Stimulated activated CD4-positive, alpha-beta T cell treated with anti-CD3 and anti-CD28 coated beads, Interleukin-1b, Interleukin-23, amount 100 ng/mL, for 24 hours (primary cell): Measurements from ENCODE around the gene KCNA3.

ENCODE experiments used
- DNase-seq, 4 experiments: peaks; one replicate each; pipeline ENCODE4 v3.0.0-alpha.2; 2020; ENCODE audit warnings: low read depth in 4 of 4, low spot score in 1 of 4

The KCNA3 gene

DNA sequence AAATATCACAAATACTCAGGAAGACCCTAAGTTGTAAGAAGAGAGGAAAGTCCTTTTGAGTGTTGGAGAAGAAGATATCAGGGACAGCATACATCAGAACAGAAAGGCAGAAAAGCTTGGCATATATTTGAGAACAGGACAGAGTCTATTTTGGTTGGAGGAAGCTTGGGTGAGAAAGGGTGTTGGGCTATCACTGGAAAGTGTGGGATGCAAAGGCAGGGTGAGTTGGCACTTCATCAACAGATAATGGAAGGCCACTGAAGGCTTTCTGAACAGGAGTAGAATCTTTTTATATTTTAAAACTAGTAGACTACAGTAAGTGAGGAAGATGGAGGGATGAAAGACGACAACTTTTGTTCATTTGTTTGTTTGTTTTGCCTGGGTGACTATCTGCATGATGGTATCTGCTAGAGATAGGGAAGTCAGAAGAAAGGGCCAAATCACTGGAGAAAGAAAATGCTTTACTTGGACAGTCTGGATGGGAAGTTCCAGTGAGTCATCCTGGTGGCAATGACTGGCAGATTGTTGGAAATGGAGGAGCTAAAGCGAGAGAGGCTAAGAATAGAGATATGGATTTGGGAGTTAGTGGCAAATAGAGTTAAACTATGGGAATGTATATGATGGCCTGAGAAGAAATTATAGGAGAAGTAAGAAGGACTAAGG, 34.9 kb downstream of the KCNA3 start:
- DNase-seq, result no peak

DNA sequence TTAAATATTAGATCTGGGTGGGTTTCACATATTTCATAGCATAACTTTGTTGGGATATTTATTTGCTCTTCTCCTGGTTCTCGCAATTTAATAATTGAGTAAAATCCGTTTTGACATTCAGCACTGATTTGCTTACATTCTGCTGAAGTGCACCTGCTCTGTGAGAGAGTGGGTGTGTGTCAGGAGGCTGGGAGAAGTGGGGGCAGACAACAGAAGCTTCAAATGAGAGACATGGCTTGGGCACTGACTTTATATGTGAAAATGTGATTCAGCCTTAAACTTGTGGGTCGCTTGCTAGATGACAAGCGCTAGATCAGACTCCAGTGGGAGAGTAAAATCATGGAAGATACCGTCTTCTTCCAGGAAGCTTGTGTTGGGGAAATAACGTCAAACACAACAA, 36.2 kb downstream of the KCNA3 start:
- no peak for DNase-seq

DNA sequence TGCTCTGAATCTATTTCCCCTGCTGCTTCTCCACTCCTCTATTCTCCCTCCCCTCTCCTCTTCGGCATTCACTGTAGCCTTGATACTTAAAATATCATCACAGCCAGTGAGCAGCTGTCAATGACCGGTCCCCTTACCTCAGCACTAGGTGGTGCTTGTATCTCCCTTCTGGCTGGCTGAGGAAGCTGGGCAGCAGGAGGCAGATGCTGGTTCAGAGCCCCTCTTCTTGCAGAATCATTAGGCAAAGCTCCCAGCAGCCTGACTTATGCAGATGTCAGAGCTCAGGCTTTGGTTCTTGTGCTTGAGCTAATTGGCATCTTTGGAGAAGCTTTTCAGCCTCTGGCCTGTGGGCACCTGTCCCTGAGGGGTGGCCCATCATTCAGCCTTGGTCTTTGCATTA, 36.7 kb downstream of the KCNA3 start:
- DNase-seq, result no peak

DNA sequence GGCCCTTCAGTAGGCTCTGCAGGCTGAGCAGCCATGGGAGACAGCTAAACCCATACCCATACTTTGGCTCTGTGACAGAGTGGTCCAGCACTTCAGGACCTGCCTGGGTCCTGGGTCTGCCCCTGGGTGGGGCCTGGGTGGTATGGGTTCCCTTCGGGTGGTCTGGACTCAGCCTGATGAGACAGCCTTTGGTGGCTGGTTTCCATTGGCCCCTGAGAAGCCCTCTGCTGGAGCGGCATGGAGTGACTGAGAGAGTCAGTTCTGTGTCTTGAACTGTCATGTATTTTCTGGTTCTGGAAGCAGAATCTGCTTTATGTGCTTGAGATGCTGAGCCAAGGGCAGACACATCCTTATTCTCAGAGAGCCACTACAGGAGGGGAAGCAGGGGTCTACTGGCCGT, 37.3 kb downstream of the KCNA3 start:
- no peak for DNase-seq

DNA sequence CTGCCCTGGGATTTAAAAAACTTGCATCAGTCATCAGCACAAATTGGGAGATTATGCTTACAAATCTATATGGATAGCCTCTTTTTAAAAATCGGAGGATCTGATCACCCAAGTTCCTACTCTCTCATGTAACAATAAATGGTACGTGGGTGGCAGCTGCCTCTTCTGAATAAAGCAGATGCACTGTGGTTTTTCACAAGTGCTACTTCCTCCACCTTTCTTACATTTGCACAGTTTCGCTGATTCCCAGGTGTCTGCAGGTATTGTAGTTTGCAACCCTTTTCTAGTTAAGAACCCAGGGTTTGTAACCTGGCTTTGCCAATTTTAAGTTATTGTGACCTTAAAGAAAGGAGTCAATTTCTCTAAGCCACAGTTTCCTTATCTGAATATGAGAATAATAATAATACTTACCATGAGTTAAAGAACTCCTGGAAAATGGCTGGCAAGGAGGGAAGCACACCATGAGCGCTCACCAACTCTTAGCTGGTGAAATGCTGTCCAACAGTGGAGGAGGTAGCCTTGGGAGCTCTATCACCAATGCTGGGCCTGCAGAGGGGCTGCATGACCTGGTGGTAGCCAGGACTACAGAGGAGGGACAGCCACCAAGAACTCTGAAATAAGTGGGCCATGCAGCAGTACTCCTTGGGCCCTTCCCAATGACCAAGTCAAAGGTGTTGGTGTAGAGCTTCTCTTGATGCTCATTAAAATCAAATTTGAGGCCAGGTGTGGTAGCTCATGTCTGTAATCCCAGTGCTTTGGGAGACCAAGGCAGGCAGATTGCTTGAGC, 38.4 kb downstream of the KCNA3 start:
- DNase-seq, result no peak

DNA sequence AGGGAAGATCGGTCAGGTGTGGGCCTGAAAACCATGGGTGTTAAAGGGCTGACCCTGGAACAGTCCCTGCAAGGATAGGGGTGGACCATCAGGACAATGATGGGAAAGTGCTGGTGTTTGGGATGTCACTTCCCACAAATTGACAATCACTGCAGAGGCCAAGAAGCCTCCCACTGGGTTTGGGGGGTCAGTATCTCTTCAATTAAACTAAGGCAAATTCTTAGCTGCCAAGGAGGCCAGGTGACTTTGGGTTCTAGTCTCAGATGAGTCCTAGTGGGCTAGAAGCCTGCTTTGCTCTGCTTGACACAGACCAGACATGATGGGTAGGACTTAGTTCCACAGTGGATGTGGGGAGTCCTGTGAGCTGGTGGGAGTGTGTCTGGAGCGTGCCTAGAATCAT, 39.3 kb downstream of the KCNA3 start:
- DNase-seq, result no peak

DNA sequence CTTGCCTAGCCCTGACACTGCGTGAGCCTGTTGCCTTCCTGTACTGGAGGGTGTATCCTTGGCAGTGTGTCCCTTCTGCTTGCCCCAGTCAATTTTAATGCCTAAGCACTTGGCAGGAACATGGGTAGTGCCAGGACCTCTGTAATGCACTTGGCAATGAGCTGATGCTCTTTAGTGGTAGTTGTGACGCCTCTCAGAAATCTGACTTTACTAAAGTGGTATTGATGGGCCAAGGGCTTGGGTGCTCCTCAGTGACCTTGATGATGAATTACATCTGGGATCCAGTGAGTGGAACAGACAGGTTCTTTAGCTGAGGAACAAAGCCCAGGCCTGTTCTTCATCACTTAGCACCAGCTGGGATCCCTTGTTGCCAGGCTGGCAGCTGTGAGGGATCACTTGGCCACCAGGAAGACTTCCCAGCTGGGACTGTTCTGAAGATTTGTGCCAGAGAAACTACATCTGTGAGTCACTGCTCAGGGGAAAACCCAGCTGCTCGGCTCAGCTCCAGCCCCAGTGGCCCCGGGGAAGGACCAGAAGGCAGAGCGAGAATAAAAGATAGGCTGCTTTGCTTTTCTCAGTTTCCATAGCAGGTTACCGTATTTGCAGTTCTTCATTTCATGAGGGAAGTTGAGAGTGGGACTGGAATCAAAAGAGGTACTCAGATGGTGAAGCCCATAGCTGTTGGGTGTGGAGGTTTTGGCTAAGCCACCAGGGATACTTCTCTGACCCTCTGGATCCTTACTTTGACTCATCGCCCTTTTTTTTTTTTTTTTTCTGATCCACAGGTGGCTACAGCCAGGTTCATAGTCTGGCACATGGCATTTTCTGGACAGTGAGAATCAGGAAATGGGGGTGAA, 40.1 kb downstream of the KCNA3 start:
- peak; percentile 34 to 69 (median 58) for DNase-seq

DNA sequence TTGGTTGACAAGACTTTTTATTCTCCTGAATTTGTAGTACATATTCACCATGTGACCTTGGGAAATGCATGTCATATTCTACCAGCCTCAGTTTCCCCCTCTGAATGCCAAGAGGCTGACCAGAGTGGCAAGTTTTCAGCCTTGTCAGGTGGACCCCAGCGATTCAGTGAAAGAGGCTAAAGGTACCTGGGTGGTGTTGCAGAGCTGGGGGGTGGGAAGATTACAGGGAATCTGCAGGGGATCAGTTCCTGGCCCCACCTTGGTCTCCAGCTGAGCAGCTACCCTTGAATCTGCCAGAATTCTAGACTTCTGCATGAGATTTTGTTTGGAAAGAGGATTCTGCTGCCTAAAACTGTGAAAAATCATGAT, 40.7 kb downstream of the KCNA3 start:
- DNase-seq, result no peak

DNA sequence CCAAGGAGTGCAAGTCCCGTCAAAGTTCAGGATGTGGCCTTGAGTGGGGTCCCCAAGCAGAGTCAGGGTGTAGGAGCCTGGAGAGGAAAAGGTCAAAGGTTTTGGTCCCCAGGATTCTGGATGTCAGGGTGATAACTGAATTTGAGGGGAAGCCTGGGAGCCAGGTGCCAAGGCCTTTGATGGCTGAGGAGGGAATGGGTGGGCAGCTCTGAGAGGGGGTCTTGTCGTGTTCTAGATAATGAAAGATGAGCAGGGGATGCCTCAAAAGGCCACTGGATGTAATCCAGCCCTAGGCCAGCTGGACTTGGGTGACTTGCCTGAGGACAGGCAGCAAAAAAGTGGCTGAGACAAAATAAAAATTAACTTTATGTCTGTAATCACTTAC, 41.1 kb downstream of the KCNA3 start:
- DNase-seq, result no peak

DNA sequence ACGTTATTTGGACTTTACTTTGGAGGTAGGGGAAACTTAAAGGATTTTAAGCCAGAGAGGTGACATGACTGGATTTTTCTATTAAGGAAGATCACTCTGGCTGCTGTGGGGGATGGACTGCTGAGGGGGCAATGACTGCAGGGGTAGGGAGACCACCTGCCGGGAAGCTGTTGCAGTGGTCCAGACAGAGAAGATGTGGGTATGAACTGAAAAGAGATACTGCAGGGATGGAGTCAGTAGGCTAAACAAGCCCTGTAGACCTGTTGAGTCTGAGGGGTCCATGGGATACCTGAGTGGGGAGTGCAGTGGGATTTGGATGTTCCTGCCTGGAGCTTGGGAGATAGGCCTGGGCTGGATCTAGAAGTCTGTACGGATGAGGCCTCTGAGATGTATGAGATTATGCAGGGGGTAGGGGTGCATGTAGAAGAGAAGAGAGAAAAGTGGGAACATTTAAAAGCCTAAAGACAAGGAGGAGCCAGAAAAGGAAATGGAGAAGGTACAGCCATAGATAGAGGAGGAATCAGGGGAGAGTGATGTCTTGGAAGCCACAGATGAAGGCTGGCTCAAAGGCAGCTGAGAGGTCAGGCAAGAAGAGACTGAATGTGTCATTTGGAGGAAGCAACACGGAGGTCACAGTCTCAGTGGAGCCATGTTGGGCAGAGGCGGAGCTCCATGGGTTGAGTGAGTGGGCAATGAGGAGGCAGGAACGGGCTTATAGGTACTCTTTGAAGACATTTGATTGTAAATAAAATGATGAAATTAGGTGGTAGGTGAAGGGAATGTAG, 42.7 kb downstream of the KCNA3 start:
- no peak for DNase-seq

DNA sequence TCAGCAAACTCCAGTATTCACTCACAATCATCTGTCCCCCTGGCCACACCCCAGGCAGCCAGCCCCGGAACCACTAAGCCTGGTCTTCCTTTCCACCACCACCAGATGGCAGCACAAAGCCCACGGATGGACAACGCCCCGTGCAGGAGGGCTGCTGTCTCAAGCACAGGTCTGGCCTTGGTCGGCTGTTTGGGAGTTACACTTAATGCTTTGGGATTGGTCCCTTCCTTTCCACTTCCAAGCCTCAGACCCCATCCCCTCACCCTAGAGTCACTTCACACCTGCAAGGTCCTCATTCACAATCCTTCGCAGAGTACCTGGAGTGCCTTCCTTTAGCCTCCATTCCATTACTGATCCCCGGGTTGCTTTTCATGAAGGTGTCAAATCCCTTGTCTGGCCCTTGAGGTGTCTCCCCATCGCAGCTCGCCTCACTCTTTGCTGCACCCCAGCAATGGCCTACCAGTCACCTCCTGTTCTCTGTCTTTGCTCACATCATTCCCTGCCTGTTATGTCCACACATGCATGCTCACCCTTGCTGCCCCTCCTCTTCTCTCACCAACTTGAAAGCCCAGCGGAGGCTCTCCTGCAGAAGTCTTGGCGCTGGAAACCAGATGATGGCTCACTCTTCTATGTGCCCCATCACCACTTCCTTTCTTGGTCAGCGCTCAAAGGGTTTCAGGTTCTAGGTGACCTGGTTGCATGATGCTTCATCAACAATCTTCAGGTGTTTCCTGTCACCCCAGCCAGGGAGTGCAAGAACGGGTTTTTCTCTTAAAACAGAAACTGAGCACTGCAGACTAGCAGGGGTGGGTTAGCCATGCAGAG, 43.7 kb downstream of the KCNA3 start:
- peak; percentile 73 to 82 (median 79) for DNase-seq

DNA sequence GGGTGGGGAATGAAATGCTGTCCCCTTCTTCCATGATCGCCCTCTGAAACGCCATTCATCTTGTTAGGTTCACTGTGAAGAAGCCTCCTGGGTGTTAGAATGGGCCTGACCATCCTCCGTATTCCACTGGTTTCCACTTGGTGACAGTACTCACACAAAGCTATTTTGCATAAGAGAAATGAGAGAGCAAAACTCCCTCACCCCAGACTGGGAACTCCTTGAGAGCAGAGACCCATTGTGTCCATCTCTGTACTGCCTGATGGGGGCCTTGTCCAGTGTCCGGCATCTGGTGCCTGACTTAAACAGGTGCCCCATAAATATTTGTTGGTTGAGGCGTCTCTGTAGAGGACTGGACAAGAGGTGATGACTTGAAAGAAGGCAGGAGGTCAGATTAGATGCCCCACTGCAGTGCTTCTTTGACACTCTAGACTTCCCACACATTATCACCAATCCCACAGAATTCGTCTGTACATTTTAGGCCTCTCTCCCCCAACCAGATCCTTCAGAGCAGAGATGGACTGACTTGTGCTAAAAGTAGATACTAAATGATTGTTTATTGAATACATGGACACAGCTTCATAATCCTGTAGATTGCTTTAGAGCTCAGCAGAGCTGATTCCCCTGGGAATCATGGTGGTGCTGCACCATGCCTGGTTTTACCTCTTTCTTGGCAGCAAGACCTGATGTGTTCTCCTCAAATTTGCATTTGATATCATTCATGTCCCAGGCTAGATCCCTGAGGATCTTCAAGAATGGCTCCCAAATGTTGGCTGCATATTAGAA, 46.2 kb downstream of the KCNA3 start:
- no peak for DNase-seq

DNA sequence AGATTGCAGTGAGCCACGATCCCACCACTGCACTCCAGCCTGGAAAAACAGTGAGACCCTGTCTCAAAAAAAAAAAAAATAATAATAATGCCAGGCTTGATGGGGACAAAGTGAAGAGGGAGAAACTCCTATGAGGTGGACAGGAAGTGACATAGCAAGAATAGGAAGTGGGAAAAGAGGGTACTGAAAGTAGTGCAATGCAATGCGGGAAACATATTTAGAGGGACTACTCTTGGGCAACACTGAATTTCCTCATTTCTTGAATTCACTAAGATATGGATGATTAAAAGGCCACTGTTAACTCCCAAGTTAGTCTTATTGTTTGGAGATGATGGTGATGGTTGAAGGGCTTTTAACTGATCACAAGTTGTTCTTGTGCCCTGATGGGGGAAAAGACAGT, 47.0 kb downstream of the KCNA3 start:
- DNase-seq, result no peak

DNA sequence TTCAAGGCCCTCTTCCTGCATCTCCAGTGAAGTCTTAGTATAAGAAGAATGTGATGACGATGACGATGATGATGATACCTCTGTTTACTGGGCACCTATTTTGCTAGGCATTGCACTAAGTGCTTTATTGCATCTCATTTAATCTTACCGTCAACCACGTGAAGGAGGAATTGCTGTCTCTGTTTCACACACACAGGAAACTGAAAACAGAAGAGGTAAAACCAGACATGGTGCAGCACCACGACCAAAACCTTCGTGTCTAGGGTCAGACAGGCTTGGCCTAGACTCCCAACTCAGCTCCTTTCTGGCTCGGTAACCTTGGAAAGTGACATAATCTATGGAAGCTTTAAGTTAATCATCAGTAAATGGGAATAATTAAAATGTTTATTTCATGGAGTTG, 47.9 kb downstream of the KCNA3 start:
- DNase-seq, result no peak
